ACC112 (cell line): ENCODE results near the gene TNFRSF1B.
A peak's percentile ranks its signal among the peaks of the same experiment; 100 is the strongest.

Experiments
- H2AFZ ChIP-seq: fragments of 200-600 bp; sonication (generic); one replicate; pipeline ENCODE4 v1.6.0; 2017; ENCODE audit warnings: antibody characterized with exemption, low read length; ENCODE audit not compliant: unreplicated experiment
- H3K27ac ChIP-seq: fragments of 200-600 bp; sonication (generic); 2 replicates; pipeline ENCODE4 v1.5.1; 2014; ENCODE audit warnings: low read depth, mild to moderate bottlenecking, antibody characterized with exemption, low read length, moderate library complexity
- H3K27me3 ChIP-seq: fragments of 200-600 bp; sonication (generic); 2 replicates; pipeline ENCODE4 v1.6.1; 2014; ENCODE audit warnings: mild to moderate bottlenecking, antibody characterized with exemption, low read length, moderate library complexity, mixed read lengths; ENCODE audit not compliant: insufficient read depth
- H3K36me3 ChIP-seq: fragments of 200-600 bp; sonication (generic); 2 replicates; pipeline ENCODE4 v1.6.1; 2016; ENCODE audit warnings: mild to moderate bottlenecking, antibody characterized with exemption, low read length, moderate library complexity, mixed read lengths; ENCODE audit not compliant: insufficient read depth
- H3K4me1 ChIP-seq: fragments of 200-600 bp; sonication (generic); one replicate; pipeline ENCODE4 v1.6.1; 2016; ENCODE audit warnings: low read length, mixed read lengths; ENCODE audit not compliant: insufficient read depth, unreplicated experiment, control insufficient read depth
- H3K4me3 ChIP-seq: fragments of 200-600 bp; sonication (generic); 2 replicates; pipeline ENCODE4 v1.5.1; 2014; ENCODE audit warnings: mild to moderate bottlenecking, low read depth, low read length
- H3K79me2 ChIP-seq: fragments of 200-600 bp; sonication (generic); one replicate; pipeline ENCODE4 v1.6.0; 2016; ENCODE audit warnings: low read length; ENCODE audit not compliant: control insufficient read depth, unreplicated experiment, insufficient read depth

TNFRSF1B gene

GRCh38 chr1:12148958-12149790 lies 17.6 kb upstream of the TNFRSF1B start:
- H3K4me1 ChIP-seq, result peaks cover 36% of the 10 kb centered on the region

GRCh38 chr1:12149791-12150175 lies 17.0 kb upstream of the TNFRSF1B start:
- H2AFZ ChIP-seq, result no peak overlapping the region
- H3K79me2 ChIP-seq, result no peaks in the 10 kb centered on the region
- no peak overlapping the region for H3K27ac ChIP-seq
- H3K4me1 ChIP-seq, result peaks cover 35% of the 10 kb centered on the region
- H3K36me3 ChIP-seq, result no peaks in the 10 kb centered on the region
- H3K4me3 ChIP-seq, result no peak overlapping the region
- H3K27me3 ChIP-seq, result no peaks in the 10 kb centered on the region

More at GRCh38 chr1:12148958-12149790, 17.6 kb upstream of the TNFRSF1B start:
- Histone ChIP-seq H3K27me3 (no peaks in the 10 kb centered on the region), H3K36me3 (no peaks in the 10 kb centered on the region), H3K79me2 (no peaks in the 10 kb centered on the region), H2AFZ (no peak overlapping the region), H3K27ac (no peak overlapping the region), H3K4me3 (no peak overlapping the region)

GRCh38 chr1:12150456-12151200 lies 16.2 kb upstream of the TNFRSF1B start:
- Histone ChIP-seq H3K79me2 (no peaks in the 10 kb centered on the region), H2AFZ (no peak overlapping the region), H3K4me3 (no peak overlapping the region), H3K27ac (no peak overlapping the region), H3K4me1 (peaks cover 35% of the 10 kb centered on the region), H3K36me3 (no peaks in the 10 kb centered on the region), H3K27me3 (no peaks in the 10 kb centered on the region)

- Histone ChIP-seq H3K4me1 (peaks cover 35% of the 10 kb centered on the region), H2AFZ (no peak overlapping the region), H3K27me3 (no peaks in the 10 kb centered on the region), H3K4me3 (no peak overlapping the region), H3K27ac (no peak overlapping the region), H3K36me3 (no peaks in the 10 kb centered on the region), H3K79me2 (no peaks in the 10 kb centered on the region)
Observed at GRCh38 chr1:12151465-12151864, 15.3 kb upstream of the TNFRSF1B start.

- Histone ChIP-seq H3K4me1 (peaks cover 38% of the 10 kb centered on the region), H3K4me3 (no peak overlapping the region), H3K27me3 (no peaks in the 10 kb centered on the region), H3K79me2 (no peaks in the 10 kb centered on the region), H3K27ac (peak overlapping the region; percentile 92), H3K36me3 (no peaks in the 10 kb centered on the region), H2AFZ (no peak overlapping the region)
Observed at GRCh38 chr1:12152113-12152891, 14.5 kb upstream of the TNFRSF1B start.

GRCh38 chr1:12153181-12153785 lies 13.5 kb upstream of the TNFRSF1B start:
- no peak overlapping the region for H3K4me3 ChIP-seq
- no peak overlapping the region for H2AFZ ChIP-seq
- peaks cover 41% of the 10 kb centered on the region for H3K4me1 ChIP-seq
- H3K79me2 ChIP-seq, result no peaks in the 10 kb centered on the region
- no peaks in the 10 kb centered on the region for H3K27me3 ChIP-seq
- H3K27ac ChIP-seq, result peak overlapping the region; percentile 92
- H3K36me3 ChIP-seq, result no peaks in the 10 kb centered on the region

- peaks cover 37% of the 10 kb centered on the region for H3K4me1 ChIP-seq
- H3K4me3 ChIP-seq, result no peak overlapping the region
- H3K27me3 ChIP-seq, result no peaks in the 10 kb centered on the region
- H2AFZ ChIP-seq, result no peak overlapping the region
- no peaks in the 10 kb centered on the region for H3K79me2 ChIP-seq
- no peaks in the 10 kb centered on the region for H3K36me3 ChIP-seq
- no peak overlapping the region for H3K27ac ChIP-seq
Observed at GRCh38 chr1:12155328-12155727, 11.5 kb upstream of the TNFRSF1B start.

GRCh38 chr1:12157366-12158231 lies 9.2 kb upstream of the TNFRSF1B start:
- Histone ChIP-seq H2AFZ (peak overlapping the region; percentile 41), H3K27ac (no peak overlapping the region), H3K27me3 (no peaks in the 10 kb centered on the region), H3K4me1 (peaks cover 47% of the 10 kb centered on the region), H3K36me3 (no peaks in the 10 kb centered on the region), H3K79me2 (no peaks in the 10 kb centered on the region), H3K4me3 (no peak overlapping the region)

GRCh38 chr1:12158357-12159092 lies 8.3 kb upstream of the TNFRSF1B start:
- Histone ChIP-seq H3K4me3 (no peak overlapping the region), H2AFZ (peak overlapping the region; percentile 41), H3K36me3 (no peaks in the 10 kb centered on the region), H3K79me2 (no peaks in the 10 kb centered on the region), H3K27me3 (no peaks in the 10 kb centered on the region), H3K4me1 (peaks cover 40% of the 10 kb centered on the region), H3K27ac (no peak overlapping the region)
